Measurements from ENCODE around the gene GBP3. TPM values are rescaled to one million over a fixed set of nuclear protein-coding genes. Genes with fewer than 3 reads are reported as not detected.
"Not testable (repeated sequence)": the region's sequence is repeated elsewhere in the genome, so short reads cannot be mapped to it uniquely, and the experiment has no call there.

Gene GBP3
- total RNA-seq, 4 donors from 2014 or later, result 5.4 to 102 (median 55.2) TPM

GRCh38 chr1:89051955-89052312 is 29.3 kb upstream of the GBP3 start:
- Histone ChIP-seq H3K9me3 (no peaks in the 10 kb centered on the region), H3K4me1 (peaks cover 0 to 12% (median 6%) of the 10 kb centered on the region in 4 donors), H3K27me3 (no peaks in the 10 kb centered on the region), H3K4me3 (no peak overlapping the region), H3K27ac (peak overlapping the region in 3 of 4 donors; percentile 20 to 40 (median 25)), H3K36me3 (peaks cover 0 to 11% (median 5%) of the 10 kb centered on the region in 4 donors)
- 56 to 62% methylated on average over 1 of the region's 1 CpG for WGBS, 2 donors (ENCODE audit: low coverage in 1 of 2)
- in situ Hi-C loops (cut with MboI; ENCODE audit: low pct_ligation_motif_present in 1 of 4, low pct_unique_long_range_greater_than_20kb in 1 of 4, low sequenced_read_pairs in 3 of 4) (no loop called here), intact Hi-C loops (cut with DNase I; ENCODE audit: low total_unique reads) (no loop called here)
- DNase-seq, result no peak
- TF ChIP-seq POLR2A (IDR thresholded peaks at IDR 0.05), result no peak
- no peak for TF ChIP-seq CTCF (IDR thresholded peaks at IDR 0.05)
- no peak for TF ChIP-seq EP300 (IDR thresholded peaks at IDR 0.05; ENCODE audit: low read depth)
- TF ChIP-seq POLR2AphosphoS5 (IDR thresholded peaks at IDR 0.05), result no peak

GRCh38 chr1:89051300-89051954 is 28.8 kb upstream of the GBP3 start:
- Histone ChIP-seq H3K27ac (peak overlapping the region in 3 of 4 donors; percentile 20 to 40 (median 25)), H3K4me1 (peaks cover 0 to 12% (median 6%) of the 10 kb centered on the region in 4 donors), H3K36me3 (peaks cover 0 to 7% (median 3%) of the 10 kb centered on the region in 4 donors), H3K4me3 (no peak overlapping the region), H3K9me3 (no peaks in the 10 kb centered on the region), H3K27me3 (no peaks in the 10 kb centered on the region)
- whole genome bisulfite sequencing, 2 donors (ENCODE audit: low coverage in 1 of 2), result 70 to 87% methylated on average over 2 to 9 of the region's 9 CpGs
- intact Hi-C loops (cut with DNase I; ENCODE audit: low total_unique reads), result no loop called here
- TF ChIP-seq POLR2AphosphoS5 (IDR thresholded peaks at IDR 0.05) (no peak), EP300 (IDR thresholded peaks at IDR 0.05; ENCODE audit: low read depth) (no peak), POLR2A (IDR thresholded peaks at IDR 0.05) (no peak), CTCF (IDR thresholded peaks at IDR 0.05) (no peak)
- no peak for DNase-seq
- in situ Hi-C loops (cut with MboI; ENCODE audit: low pct_ligation_motif_present in 1 of 4, low pct_unique_long_range_greater_than_20kb in 1 of 4, low sequenced_read_pairs in 3 of 4), result no loop called here

GRCh38 chr1:89050649-89051033 is 28.0 kb upstream of the GBP3 start:
- 96 to 100% methylated on average over 1 to 11 of the region's 11 CpGs for WGBS, 2 donors (ENCODE audit: low coverage in 1 of 2)
- Histone ChIP-seq H3K4me3 (no peak overlapping the region), H3K4me1 (peaks cover 0 to 17% (median 7%) of the 10 kb centered on the region in 4 donors), H3K36me3 (no peaks in the 10 kb centered on the region), H3K27ac (peak overlapping the region in 3 of 4 donors; percentile 25 to 48 (median 36)), H3K27me3 (no peaks in the 10 kb centered on the region), H3K9me3 (no peaks in the 10 kb centered on the region)
- intact Hi-C loops (cut with DNase I; ENCODE audit: low total_unique reads), result no loop called here
- DNase-seq, result no peak
- in situ Hi-C loops (cut with MboI; ENCODE audit: low pct_ligation_motif_present in 1 of 4, low pct_unique_long_range_greater_than_20kb in 1 of 4, low sequenced_read_pairs in 3 of 4), result no loop called here
- TF ChIP-seq EP300 (IDR thresholded peaks at IDR 0.05; ENCODE audit: low read depth), result no peak
- TF ChIP-seq POLR2A (IDR thresholded peaks at IDR 0.05), result no peak
- TF ChIP-seq CTCF (IDR thresholded peaks at IDR 0.05), result no peak
- TF ChIP-seq POLR2AphosphoS5 (IDR thresholded peaks at IDR 0.05), result no peak

GRCh38 chr1:89049901-89050648 is 27.4 kb upstream of the GBP3 start:
- intact Hi-C loops (cut with DNase I; ENCODE audit: low total_unique reads); H3K9me3 ChIP-seq; H3K4me3 ChIP-seq; H3K27me3 ChIP-seq; in situ Hi-C loops (cut with MboI; ENCODE audit: low pct_ligation_motif_present in 1 of 4, low pct_unique_long_range_greater_than_20kb in 1 of 4, low sequenced_read_pairs in 3 of 4); DNase-seq; H3K36me3 ChIP-seq: not testable (repeated sequence)
- Histone ChIP-seq H3K27ac (peak overlapping the region in 3 of 4 donors; percentile 25 to 48 (median 36)), H3K4me1 (peaks cover 0 to 19% (median 9%) of the 10 kb centered on the region in 4 donors)
- WGBS, 2 donors (ENCODE audit: low coverage in 1 of 2), result 71 to 77% methylated on average over 3 to 9 of the region's 9 CpGs

- H3K4me3 ChIP-seq; DNase-seq; H3K9me3 ChIP-seq; in situ Hi-C loops (cut with MboI; ENCODE audit: low pct_ligation_motif_present in 1 of 4, low pct_unique_long_range_greater_than_20kb in 1 of 4, low sequenced_read_pairs in 3 of 4); intact Hi-C loops (cut with DNase I; ENCODE audit: low total_unique reads); H3K27me3 ChIP-seq; H3K27ac ChIP-seq; H3K36me3 ChIP-seq: not testable (repeated sequence)
- peaks cover 0 to 23% (median 11%) of the 10 kb centered on the region in 4 donors for H3K4me1 ChIP-seq
- 88% methylated on average over 2 of the region's 4 CpGs; no CpG with 5 or more reads in 1 of the 2 donors for WGBS, 2 donors (ENCODE audit: low coverage in 1 of 2)
Observed at GRCh38 chr1:89049187-89049586, 26.5 kb upstream of the GBP3 start.
